ENCODE results near the gene CYP4F8.

CYP4F8 gene

GRCh38 chr19:15640294-15640903 lies 25.4 kb downstream of the CYP4F8 start, which contains the start of gene CYP4F3:
Gene CYP4F3 (plus strand): TSS chr19:15640897. CDS start chr19:15641416, 519 bp downstream.
- no peak within 1 kb of the TSS for H3K27ac ChIP-seq
- no peak within 1 kb of the TSS for H3K9ac ChIP-seq
- TF ChIP-seq, protein P1, sequence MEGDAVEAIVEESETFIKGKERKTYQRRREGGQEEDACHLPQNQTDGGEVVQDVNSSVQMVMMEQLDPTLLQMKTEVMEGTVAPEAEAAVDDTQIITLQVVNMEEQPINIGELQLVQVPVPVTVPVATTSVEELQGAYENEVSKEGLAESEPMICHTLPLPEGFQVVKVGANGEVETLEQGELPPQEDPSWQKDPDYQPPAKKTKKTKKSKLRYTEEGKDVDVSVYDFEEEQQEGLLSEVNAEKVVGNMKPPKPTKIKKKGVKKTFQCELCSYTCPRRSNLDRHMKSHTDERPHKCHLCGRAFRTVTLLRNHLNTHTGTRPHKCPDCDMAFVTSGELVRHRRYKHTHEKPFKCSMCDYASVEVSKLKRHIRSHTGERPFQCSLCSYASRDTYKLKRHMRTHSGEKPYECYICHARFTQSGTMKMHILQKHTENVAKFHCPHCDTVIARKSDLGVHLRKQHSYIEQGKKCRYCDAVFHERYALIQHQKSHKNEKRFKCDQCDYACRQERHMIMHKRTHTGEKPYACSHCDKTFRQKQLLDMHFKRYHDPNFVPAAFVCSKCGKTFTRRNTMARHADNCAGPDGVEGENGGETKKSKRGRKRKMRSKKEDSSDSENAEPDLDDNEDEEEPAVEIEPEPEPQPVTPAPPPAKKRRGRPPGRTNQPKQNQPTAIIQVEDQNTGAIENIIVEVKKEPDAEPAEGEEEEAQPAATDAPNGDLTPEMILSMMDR (IDR thresholded peaks at IDR 0.05) = no peak

DNA sequence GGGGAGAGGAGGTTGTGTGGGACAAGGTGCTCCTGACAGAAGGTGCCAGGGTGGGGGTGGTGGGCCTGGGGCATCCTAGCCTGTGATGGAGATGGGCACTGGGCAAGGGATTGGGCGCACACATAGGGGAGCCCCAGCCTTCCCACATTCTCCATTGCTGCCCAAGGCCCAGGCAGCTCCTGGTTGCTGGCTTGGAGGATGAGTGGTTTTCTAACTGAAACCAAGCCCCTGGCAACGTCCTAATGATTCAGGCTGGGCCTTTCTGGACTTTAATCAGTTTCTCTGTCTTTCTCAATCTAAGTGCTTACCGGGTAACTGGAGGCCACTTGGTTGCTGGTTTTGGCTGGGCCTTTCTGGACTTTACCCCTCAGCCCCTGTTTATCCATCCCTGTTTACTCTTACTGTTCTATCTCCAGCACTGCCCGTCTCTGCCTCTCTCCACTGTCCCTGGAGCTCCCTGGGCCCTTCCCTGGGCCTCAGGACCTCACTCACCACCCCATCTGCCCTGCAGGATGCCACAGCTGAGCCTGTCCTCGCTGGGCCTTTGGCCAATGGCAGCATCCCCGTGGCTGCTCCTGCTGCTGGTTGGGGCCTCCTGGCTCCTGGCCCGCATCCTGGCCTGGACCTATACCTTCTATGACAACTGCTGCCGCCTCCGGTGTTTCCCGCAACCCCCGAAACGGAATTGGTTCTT lies 26.0 kb downstream of the CYP4F8 start:
- Histone ChIP-seq H3K27ac (no peak overlapping the region), H3K79me2 (no peaks in the 10 kb centered on the region), H3K9ac (no peak overlapping the region), H3K4me3 (ENCODE audit: low read depth, low read length) (no peak overlapping the region), H3K4me2 (ENCODE audit: low read length) (no peak overlapping the region), H3K36me3 (ENCODE audit: control insufficient read depth, insufficient read depth, low read length) (no peaks in the 10 kb centered on the region), H2AFZ (no peak overlapping the region), H3K4me1 (no peaks in the 10 kb centered on the region), H3K9me3 (ENCODE audit: control insufficient read depth, low read length) (no peaks in the 10 kb centered on the region), H3K27me3 (ENCODE audit: control insufficient read depth, insufficient read depth, low read length) (no peaks in the 10 kb centered on the region)
- TF ChIP-seq, protein P1 (IDR thresholded peaks at IDR 0.05) = no peak

More at GRCh38 chr19:15640294-15640903, 25.4 kb downstream of the CYP4F8 start, which contains the start of gene CYP4F3:
- H3K4me3 ChIP-seq (ENCODE audit: low read depth, low read length) = no peak within 1 kb of the TSS
- no peaks in the 10 kb centered on the region for H3K79me2 ChIP-seq
- no peaks in the 10 kb centered on the region for H3K9me3 ChIP-seq (ENCODE audit: control insufficient read depth, low read length)
- no peaks in the 10 kb centered on the region for H3K27me3 ChIP-seq (ENCODE audit: control insufficient read depth, insufficient read depth, low read length)
- no peak within 1 kb of the TSS for H2AFZ ChIP-seq
- H3K4me2 ChIP-seq (ENCODE audit: low read length) = no peak within 1 kb of the TSS
- no peaks in the 10 kb centered on the region for H3K4me1 ChIP-seq
- no peaks in the 10 kb centered on the region for H3K36me3 ChIP-seq (ENCODE audit: control insufficient read depth, insufficient read depth, low read length)

GRCh38 chr19:15641901-15642491 lies 27.0 kb downstream of the CYP4F8 start:
- TF ChIP-seq, protein P1 (IDR thresholded peaks at IDR 0.05) = no peak
- Histone ChIP-seq H3K4me2 (ENCODE audit: low read length) (no peak overlapping the region), H3K27ac (no peak overlapping the region), H3K27me3 (ENCODE audit: control insufficient read depth, insufficient read depth, low read length) (no peaks in the 10 kb centered on the region), H3K79me2 (no peaks in the 10 kb centered on the region), H2AFZ (no peak overlapping the region), H3K9me3 (ENCODE audit: control insufficient read depth, low read length) (no peaks in the 10 kb centered on the region), H3K9ac (no peak overlapping the region), H3K4me1 (no peaks in the 10 kb centered on the region), H3K36me3 (ENCODE audit: control insufficient read depth, insufficient read depth, low read length) (no peaks in the 10 kb centered on the region), H3K4me3 (ENCODE audit: low read depth, low read length) (no peak overlapping the region)

GRCh38 chr19:15642807-15643206 lies 27.8 kb downstream of the CYP4F8 start:
- Histone ChIP-seq H3K27me3 (ENCODE audit: control insufficient read depth, insufficient read depth, low read length) (no peaks in the 10 kb centered on the region), H2AFZ (no peak overlapping the region), H3K4me2 (ENCODE audit: low read length) (no peak overlapping the region), H3K79me2 (no peaks in the 10 kb centered on the region), H3K27ac (no peak overlapping the region), H3K4me3 (ENCODE audit: low read depth, low read length) (no peak overlapping the region), H3K36me3 (ENCODE audit: control insufficient read depth, insufficient read depth, low read length) (no peaks in the 10 kb centered on the region), H3K9me3 (ENCODE audit: control insufficient read depth, low read length) (no peaks in the 10 kb centered on the region), H3K4me1 (no peaks in the 10 kb centered on the region), H3K9ac (no peak overlapping the region)
- TF ChIP-seq, protein P1 (IDR thresholded peaks at IDR 0.05) = no peak

Data from parathyroid adenoma (tissue), 2 donors.